NCI-H1436 (cell line): ENCODE measurements around the gene LOXHD1.

Source experiments
- DNase-seq: peaks from one replicate; lab custom pipeline; 2025; lab: John Stamatoyannopoulos, UW

LOXHD1 gene

DNA sequence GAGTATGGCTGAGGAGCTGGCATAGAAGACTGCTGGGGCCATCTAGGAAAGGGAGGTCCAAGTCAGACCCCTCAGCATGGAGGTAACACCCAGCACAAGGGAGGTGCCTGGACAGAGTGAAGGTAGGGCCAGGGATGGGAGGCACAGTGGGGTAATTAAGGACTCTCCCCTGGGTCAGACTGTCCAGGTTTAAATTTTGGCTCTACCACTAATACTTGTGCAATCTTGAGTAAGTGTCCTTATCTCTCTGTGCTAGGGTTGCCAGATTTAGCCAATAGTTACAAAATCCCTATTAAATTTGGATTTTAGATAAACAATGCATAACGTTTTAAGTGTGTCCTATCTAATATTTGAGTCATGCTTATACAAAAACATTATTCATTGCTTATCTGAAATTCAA lies 109.5 kb downstream of the LOXHD1 start:
- no peak for DNase-seq

- DNase-seq: no peak
Measured at GRCh38 chr18:46546111-46546640, 110.8 kb downstream of the LOXHD1 start.

DNA sequence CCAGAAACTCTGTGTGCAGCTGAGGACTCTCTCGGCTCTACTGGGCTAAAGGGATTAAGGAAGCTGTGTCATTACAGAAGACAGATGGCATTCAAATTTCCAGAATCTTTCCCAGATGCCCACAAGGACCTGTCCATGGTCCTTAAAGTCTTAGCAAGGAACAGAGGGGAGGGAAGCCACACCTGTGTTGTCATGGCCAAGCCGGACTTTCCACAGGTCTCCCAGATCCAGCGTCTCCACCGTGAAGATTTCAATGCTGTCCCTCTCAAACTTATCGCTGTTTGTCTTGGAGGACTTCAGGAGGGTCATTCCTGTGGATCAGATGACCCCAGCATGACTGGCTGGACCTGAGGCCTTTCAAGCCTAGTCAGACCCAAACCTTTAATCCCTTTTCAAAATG lies 114.5 kb downstream of the LOXHD1 start:
- DNase-seq: no peak

- no peak for DNase-seq
Measured at GRCh38 chr18:46541626-46542189, 115.3 kb downstream of the LOXHD1 start.

- DNase-seq: no peak
Measured at GRCh38 chr18:46538376-46538775, 118.6 kb downstream of the LOXHD1 start.

DNA sequence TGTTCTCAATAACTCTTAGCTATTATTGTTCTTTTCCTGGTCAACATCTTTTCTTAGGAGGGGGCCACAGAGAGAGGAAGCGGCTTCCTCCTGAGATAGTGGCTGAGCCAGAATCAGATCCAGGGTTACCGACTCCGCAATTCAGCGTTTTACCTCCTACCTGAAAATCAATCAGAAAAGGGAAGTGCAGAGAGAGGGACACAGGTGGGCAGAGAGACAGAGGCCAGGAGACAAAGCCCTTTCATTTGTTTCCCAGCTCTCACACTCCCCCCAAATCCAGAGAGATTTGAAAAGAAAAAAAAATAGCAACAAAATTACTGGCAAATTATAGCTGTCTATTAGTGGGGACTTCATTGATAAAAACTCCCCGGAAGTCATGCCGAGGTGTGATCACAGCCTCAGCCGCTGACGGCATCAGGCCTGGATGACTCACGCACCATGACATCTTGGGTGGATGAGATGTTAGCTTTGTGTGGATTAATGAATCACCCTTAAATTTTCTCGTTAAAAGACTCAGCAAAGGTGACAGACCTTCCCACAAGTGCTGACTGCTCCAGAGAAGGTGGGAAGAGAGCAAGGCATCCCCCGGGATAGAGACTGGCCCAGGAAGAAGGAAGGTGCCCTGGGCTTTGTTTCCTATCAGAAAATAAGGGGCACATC lies 120.7 kb downstream of the LOXHD1 start:
- DNase-seq: no peak

GRCh38 chr18:46531482-46531881 lies 125.5 kb downstream of the LOXHD1 start:
- DNase-seq: no peak

GRCh38 chr18:46528037-46528436 lies 129.0 kb downstream of the LOXHD1 start:
- DNase-seq: no peak

GRCh38 chr18:46519870-46520269 lies 137.2 kb downstream of the LOXHD1 start:
- no peak for DNase-seq

DNA sequence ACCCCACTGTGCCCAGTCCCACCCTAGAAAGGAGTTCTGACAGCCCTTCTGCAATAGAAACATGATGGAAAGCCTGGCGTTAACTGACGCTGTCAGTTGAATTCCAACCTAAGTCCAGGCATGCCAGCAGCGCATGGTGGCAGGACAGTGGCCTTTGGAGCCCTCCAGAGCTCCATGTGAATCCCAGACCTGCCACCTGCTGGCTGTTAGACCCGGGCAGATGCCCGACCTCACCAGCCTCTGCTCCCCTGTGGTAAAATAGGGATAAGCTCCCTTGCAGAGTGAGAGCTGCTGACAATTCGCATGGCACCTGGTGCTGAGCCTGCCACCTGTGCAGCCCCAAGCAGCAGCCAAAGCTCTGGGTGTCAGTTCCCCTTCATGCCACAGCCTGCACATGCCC lies 138.6 kb downstream of the LOXHD1 start:
- DNase-seq: no peak

- no peak for DNase-seq
Measured at GRCh38 chr18:46516555-46516954, 140.5 kb downstream of the LOXHD1 start.

GRCh38 chr18:46510386-46510785 lies 146.6 kb downstream of the LOXHD1 start:
- no peak for DNase-seq

GRCh38 chr18:46509530-46509929 lies 147.5 kb downstream of the LOXHD1 start:
- DNase-seq: no peak

DNA sequence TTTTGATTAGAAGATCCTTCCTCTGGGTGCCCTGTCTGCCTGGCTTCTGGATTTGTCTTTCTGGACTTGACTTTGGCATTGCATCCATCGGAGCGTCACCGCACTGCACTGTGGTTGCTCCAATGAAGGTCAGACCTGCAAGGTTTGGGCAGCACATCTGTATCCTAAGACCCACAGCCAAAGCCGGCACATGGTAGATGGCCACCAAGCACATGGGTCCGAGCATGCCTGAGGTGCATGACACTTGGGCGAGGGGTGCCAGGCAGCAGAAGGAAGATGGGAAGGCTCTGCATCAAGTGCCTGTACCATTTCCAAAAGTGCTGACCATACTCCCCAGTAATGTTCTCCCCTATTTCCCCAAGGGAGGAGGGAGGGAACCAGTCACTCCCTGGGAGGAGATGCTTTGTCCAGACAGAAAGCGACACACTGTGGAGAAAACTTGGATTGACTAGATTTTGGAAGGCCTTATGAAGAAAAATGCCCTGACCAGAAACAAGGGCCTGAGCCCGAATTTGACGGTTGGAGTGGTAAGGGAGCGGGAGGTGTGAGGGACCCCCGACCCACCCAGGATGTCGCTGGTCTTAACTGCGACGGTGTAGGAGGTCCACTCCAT lies 149.9 kb downstream of the LOXHD1 start:
- no peak for DNase-seq

DNA sequence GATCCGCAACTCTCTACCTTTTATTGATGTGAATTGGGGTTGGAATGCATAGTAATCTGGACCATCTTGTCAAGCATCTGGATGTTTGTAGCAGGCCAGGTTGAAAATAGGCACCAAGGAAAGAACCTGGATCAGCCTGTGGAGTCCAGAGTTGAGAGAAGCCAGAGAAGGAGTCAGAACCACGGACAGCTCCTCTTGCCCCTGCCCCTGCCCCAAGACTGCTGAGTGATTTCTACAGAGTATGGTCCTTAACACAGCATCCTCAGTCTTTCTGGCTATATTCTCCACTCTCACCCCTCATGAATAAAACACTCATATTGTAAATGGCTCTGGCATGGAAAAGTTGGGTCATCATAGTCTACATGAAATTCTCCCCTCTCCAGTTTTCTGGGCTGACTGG lies 154.6 kb downstream of the LOXHD1 start:
- no peak for DNase-seq

GRCh38 chr18:46497129-46497528 lies 159.9 kb downstream of the LOXHD1 start:
- no peak for DNase-seq

GRCh38 chr18:46488471-46489213 lies 168.4 kb downstream of the LOXHD1 start:
- no peak for DNase-seq

DNA sequence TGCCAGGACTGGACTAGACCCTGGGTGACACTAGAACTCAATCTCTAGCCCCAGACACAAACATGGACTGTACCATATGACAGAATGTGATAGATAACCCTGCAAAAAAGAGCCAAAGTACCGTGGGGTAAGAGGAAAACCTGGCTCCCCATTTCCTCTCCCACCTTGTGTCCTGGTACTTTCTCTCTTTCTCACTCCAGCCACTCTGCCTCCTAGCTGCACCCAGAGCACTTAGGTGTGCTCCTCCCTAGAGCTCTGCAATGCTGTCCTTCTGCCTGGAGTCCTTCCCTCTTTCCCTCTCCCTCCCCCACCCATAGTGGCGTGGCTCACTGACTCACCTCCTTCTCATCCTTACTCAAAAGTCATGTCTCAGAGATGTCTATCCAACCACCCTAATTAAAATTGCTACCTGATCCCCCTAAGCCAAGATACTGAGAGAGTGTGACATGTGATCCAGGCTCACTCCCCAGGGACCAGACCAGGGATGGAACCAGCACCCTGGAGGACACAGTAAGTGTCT lies 171.3 kb downstream of the LOXHD1 start:
- no peak for DNase-seq

DNA sequence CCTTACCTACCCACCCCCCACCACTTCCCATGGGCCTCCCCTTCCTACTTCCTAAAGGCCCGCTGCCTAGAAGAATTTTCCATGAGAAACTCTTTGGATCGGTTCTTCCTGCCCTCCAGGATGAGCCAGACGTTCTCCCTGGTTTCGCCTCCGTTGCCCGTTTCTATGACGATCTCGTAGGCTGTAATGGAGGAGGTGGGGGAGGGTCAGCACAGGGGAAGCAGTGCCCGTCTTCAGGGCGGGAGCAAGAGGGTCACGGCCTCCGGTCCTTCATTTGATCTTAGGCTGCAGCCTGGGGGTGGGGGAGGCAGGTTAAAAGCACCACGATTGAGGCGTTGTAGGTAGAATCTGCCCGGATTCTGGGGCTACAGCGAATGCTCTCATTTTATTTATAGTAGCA lies 172.0 kb downstream of the LOXHD1 start:
- DNase-seq: no peak

- DNase-seq: no peak
Measured at GRCh38 chr18:46482831-46483230, 174.2 kb downstream of the LOXHD1 start.

- DNase-seq: no peak
Measured at GRCh38 chr18:46481847-46482245, 175.2 kb downstream of the LOXHD1 start.

GRCh38 chr18:46481048-46481846 lies 175.8 kb downstream of the LOXHD1 start:
- DNase-seq: peak; percentile 47
